Measurements from ENCODE around the gene RPL7A. TPM values are rescaled to one million over a fixed set of nuclear protein-coding genes. Genes with fewer than 3 reads are reported as not detected.
"Not testable (repeated sequence)": the region's sequence is repeated elsewhere in the genome, so short reads cannot be mapped to it uniquely, and the experiment has no call there.

The RPL7A gene
- polyA plus RNA-seq (2013): 5,039 TPM

DNA sequence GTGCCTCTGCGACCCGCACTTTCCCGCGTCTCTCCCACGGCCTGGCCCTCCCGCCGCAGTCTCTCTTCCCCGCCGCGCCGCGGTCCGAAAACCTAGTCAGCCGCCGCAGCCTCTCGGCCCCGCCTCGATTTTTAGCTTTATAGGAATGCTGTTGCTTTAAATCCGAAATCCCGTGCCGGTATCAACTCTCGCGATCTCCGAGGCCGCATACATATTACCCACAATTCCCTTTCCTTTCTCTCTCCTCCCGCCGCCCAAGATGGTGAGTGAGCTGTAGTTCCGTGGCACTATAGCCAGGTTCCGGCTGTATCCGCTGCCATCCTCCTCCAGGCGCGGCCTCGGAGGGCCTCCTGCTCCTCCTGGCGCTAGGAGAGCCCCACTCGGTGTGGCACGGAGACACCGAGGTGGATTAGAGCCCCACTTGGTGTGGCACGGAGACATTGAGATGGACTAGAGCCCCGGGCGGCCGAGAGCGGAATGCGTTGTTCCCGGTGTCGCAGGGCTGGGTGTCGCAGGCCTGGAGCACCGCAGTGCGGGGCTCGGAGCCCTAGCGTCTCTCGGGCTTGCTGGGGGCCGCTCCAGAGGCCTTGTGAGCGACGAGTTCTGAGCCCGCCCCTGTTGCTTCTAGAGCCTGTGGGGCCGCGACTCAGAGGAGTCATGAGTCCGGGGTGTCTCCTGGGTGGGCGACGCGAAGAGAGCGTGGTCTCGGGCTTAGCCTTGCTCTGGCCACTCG, at the start of gene RPL7A, which contains the start of gene MED22:
Gene RPL7A (plus strand): TSS at position 234 of the 733 bp plus-strand sequence. CDS start 26 bp downstream, at position 260.
Gene MED22 (minus strand): TSS at position 147 of the 733 bp plus-strand sequence. CDS start 1,469 bp downstream, outside the sequence.
- Histone ChIP-seq H3K27me3 (replicated peaks in 2 of 5; ENCODE audit: control insufficient read depth in 4 of 5, insufficient read depth in 5 of 5, low read length in 4 of 5) (no peaks in the 10 kb centered on the region), H3K27ac (ENCODE audit: insufficient read depth in 1 of 2, low read depth in 1 of 2, low read length in 2 of 2, poor library complexity in 1 of 2, severe bottlenecking in 2 of 2) (peak within 1 kb of the TSS; percentile 95 to 99), H3K9me3 (ENCODE audit: control extremely low read depth in 1 of 5, control insufficient read depth in 4 of 5, insufficient read depth in 2 of 5, low read depth in 1 of 5, low read length in 4 of 5) (no peaks in the 10 kb centered on the region), H3K4me1 (ENCODE audit: control extremely low read depth in 1 of 4, control insufficient read depth in 4 of 4, insufficient read depth in 4 of 4, low read length in 3 of 4) (peaks cover 4 to 33% (median 30%) of the 10 kb centered on the region in 4 experiments), H3K36me3 (ENCODE audit: control insufficient read depth in 4 of 4, insufficient read depth in 4 of 4, low read length in 3 of 4) (peaks cover 25 to 75% (median 59%) of the 10 kb centered on the region in 4 experiments), H3K4me3 (ENCODE audit: control insufficient read depth in 1 of 7, extremely low read depth in 1 of 7, insufficient read depth in 4 of 7, low read depth in 2 of 7, low read length in 6 of 7) (peak within 1 kb of the TSS; percentile 94 to 100 (median 99))
- ChIA-PET CTCF (interaction anchor here (1.1 to 5.3 kb wide), 3 partner anchors 24 to 160 kb away, joined by 3 to 30 read pairs (median 6); no protein-coding TSS in a partner anchor), POLR2A (interaction anchor here (0.6 to 1.7 kb wide), 9 partner anchors 8 to 160 kb away, joined by 3 to 7 read pairs (median 4); partner anchors contain the start of genes STKLD1, SURF1, SURF2 and SURF4)
- peak; percentile 96 to 98 (median 97) for DNase-seq
- WGBS (ENCODE audit: insufficient coverage): under 1% methylated on average over 56 of the region's 64 CpGs

DNA sequence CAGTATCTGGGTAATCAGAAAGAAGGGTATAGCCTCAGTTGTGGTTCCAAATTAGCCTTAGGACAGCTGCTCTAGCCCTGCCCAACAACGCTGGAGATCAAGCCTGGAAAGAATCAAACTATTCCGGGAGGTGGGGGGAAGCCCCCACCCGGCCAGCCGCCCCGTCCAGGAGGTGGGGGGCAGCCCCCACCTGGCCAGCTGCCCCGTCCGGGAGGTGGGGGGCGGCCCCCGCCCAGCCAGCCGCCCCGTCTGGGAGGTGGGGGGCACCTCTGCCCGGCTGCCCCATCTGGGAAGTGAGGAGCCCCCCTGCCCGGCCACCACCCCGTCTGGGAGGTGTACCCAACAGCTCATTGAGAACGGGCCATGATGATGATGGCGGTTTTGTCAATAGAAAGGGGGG, 48.0 kb upstream of the RPL7A start:
- H3K9me3 ChIP-seq (ENCODE audit: control extremely low read depth in 1 of 5, control insufficient read depth in 4 of 5, insufficient read depth in 2 of 5, low read depth in 1 of 5, low read length in 4 of 5); POLR2A ChIA-PET; H3K27me3 ChIP-seq (replicated peaks in 2 of 5; ENCODE audit: control insufficient read depth in 4 of 5, insufficient read depth in 5 of 5, low read length in 4 of 5); H3K36me3 ChIP-seq (ENCODE audit: control insufficient read depth in 4 of 4, insufficient read depth in 4 of 4, low read length in 3 of 4); H3K4me1 ChIP-seq (ENCODE audit: control extremely low read depth in 1 of 4, control insufficient read depth in 4 of 4, insufficient read depth in 4 of 4, low read length in 3 of 4); DNase-seq; H3K4me3 ChIP-seq (ENCODE audit: control insufficient read depth in 1 of 7, extremely low read depth in 1 of 7, insufficient read depth in 4 of 7, low read depth in 2 of 7, low read length in 6 of 7); H3K27ac ChIP-seq (ENCODE audit: insufficient read depth in 1 of 2, low read depth in 1 of 2, low read length in 2 of 2, poor library complexity in 1 of 2, severe bottlenecking in 2 of 2): not testable (repeated sequence)
- CTCF ChIA-PET: interaction anchor here (1.3 kb wide), 1 partner anchor 16 kb away, joined by 4 read pairs; no protein-coding TSS in a partner anchor
- WGBS (ENCODE audit: insufficient coverage): 91% methylated on average over 8 of the region's 16 CpGs

DNA sequence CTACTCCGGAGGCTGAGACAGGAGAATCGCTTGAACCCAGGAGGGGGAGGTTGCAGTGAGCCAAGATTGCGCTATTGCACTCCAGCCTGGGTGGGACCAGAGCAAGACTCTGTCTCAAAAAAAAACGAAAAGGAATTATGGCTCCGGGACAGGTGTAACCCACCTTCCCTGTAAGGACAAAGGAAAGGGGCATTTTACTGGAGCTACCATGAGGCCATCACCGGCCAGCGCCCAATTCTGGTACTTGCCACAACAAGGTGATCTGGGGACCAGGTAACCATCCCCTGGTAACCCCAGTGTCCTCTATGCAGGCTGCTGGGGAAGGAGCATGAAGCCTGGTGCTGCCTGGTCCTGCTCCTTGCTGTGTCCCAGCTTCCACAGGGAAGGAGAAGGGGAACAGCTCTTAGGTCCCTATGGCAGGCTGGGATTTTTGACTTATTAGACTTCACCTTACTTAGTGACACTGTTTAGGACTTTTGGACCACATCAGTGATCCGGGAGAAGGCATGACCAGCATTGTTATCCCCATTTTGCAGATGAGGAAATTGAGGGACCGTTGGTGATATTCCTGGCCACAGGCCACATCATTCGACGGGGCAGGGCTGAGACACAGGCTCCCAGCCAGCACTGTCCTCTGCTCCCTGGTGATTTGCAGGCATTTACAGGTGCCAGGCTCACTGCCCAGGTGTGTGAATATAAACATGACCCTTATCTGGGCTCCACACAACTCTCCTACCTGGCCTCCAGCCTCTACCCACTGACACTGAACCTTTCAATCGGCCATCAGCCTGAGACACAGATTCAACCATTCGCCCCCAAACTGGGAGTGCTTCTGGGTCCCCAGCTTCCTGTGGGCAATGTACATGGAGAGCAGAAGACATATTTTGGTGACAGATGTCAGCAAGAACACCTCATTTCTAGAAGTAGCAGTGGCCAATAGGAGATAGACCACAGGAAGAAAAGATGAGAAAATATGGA, 46.5 kb upstream of the RPL7A start:
- ChIA-PET POLR2A (no interaction called here), CTCF (no interaction called here)
- no peak for DNase-seq
- Histone ChIP-seq H3K36me3 (ENCODE audit: control insufficient read depth in 4 of 4, insufficient read depth in 4 of 4, low read length in 3 of 4) (no peaks in the 10 kb centered on the region), H3K27ac (ENCODE audit: insufficient read depth in 1 of 2, low read depth in 1 of 2, low read length in 2 of 2, poor library complexity in 1 of 2, severe bottlenecking in 2 of 2) (no peak overlapping the region), H3K27me3 (replicated peaks in 2 of 5; ENCODE audit: control insufficient read depth in 4 of 5, insufficient read depth in 5 of 5, low read length in 4 of 5) (peaks cover 0 to 7% (median 0%) of the 10 kb centered on the region in 5 experiments), H3K9me3 (ENCODE audit: control extremely low read depth in 1 of 5, control insufficient read depth in 4 of 5, insufficient read depth in 2 of 5, low read depth in 1 of 5, low read length in 4 of 5) (no peaks in the 10 kb centered on the region), H3K4me1 (ENCODE audit: control extremely low read depth in 1 of 4, control insufficient read depth in 4 of 4, insufficient read depth in 4 of 4, low read length in 3 of 4) (no peaks in the 10 kb centered on the region), H3K4me3 (ENCODE audit: control insufficient read depth in 1 of 7, extremely low read depth in 1 of 7, insufficient read depth in 4 of 7, low read depth in 2 of 7, low read length in 6 of 7) (no peak overlapping the region)
- WGBS (ENCODE audit: insufficient coverage): 96% methylated on average over 13 of the region's 13 CpGs

DNA sequence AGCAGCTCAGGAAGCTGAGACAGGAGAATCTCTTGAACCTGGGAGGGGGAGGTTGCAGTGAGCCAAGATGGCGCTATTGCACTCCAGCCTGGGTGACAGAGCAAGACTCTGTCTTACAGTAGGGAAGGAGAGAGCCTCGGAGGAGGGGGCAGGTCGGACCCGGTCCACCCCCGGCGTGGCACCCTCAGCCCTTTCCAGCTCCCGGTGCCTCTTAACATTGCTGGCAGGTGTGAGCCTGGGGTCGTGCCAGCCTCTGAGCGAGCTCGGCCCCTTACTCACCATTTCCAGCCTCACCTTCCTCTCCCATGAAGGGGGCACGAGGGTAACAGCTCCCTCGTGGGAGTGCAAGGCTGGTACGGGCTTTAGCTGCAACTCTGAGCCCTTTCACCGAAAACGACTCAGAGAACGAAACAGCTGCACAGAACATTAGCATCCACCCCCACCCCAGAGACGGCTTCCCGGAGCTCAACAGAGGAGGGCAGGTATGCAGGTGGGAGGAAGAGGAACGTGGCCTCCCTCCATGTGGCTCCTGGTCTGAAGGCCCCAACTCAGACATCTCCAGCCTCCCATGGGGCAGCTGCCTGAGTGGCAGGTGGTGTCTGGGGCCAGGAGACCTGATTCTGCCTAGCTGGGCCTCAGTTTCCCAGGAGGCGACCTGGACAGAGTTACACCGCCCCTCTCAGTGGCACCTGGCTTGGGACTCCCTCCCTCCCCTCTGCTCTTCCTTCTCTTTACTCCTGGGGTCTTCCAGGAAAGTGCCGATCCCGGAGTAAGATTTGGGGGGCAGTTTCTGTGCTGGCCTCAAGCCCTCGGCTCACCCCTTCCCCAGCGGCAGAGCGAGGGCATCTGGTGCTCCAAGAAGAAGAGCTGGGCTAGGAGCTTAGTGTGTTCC, 44.5 kb upstream of the RPL7A start:
- WGBS (ENCODE audit: insufficient coverage): 85% methylated on average over 17 of the region's 26 CpGs
- Histone ChIP-seq H3K4me3 (ENCODE audit: control insufficient read depth in 1 of 7, extremely low read depth in 1 of 7, insufficient read depth in 4 of 7, low read depth in 2 of 7, low read length in 6 of 7) (no peak overlapping the region), H3K27ac (ENCODE audit: insufficient read depth in 1 of 2, low read depth in 1 of 2, low read length in 2 of 2, poor library complexity in 1 of 2, severe bottlenecking in 2 of 2) (no peak overlapping the region), H3K4me1 (ENCODE audit: control extremely low read depth in 1 of 4, control insufficient read depth in 4 of 4, insufficient read depth in 4 of 4, low read length in 3 of 4) (no peaks in the 10 kb centered on the region), H3K27me3 (replicated peaks in 2 of 5; ENCODE audit: control insufficient read depth in 4 of 5, insufficient read depth in 5 of 5, low read length in 4 of 5) (peaks cover 0 to 6% (median 0%) of the 10 kb centered on the region in 5 experiments), H3K36me3 (ENCODE audit: control insufficient read depth in 4 of 4, insufficient read depth in 4 of 4, low read length in 3 of 4) (no peaks in the 10 kb centered on the region), H3K9me3 (ENCODE audit: control extremely low read depth in 1 of 5, control insufficient read depth in 4 of 5, insufficient read depth in 2 of 5, low read depth in 1 of 5, low read length in 4 of 5) (no peaks in the 10 kb centered on the region)
- ChIA-PET CTCF (interaction anchor here (0.8 to 1.2 kb wide), 3 partner anchors 9 to 48 kb away, joined by 3 read pairs; no protein-coding TSS in a partner anchor), POLR2A (no interaction called here)
- no peak for DNase-seq

DNA sequence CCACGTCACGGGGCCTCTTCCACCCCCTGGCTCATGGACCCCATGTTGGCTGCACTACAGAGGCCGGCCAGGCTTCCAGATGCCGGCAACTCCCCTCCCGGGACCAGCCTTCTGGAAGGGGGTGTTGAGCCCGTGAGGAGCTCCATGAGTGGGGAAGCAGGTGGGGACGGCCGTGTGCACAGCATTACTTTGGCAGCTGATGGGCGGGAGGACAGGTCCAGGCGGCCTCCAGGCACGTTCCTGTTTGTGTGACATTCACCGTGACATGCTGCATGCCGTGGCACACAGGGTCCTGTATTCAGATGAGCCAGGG, 43.9 kb upstream of the RPL7A start:
- ChIA-PET CTCF (interaction anchor here (0.8 to 1.2 kb wide), 3 partner anchors 10 to 47 kb away, joined by 3 read pairs; no protein-coding TSS in a partner anchor), POLR2A (no interaction called here)
- Histone ChIP-seq H3K4me3 (ENCODE audit: control insufficient read depth in 1 of 7, extremely low read depth in 1 of 7, insufficient read depth in 4 of 7, low read depth in 2 of 7, low read length in 6 of 7) (no peak overlapping the region), H3K9me3 (ENCODE audit: control extremely low read depth in 1 of 5, control insufficient read depth in 4 of 5, insufficient read depth in 2 of 5, low read depth in 1 of 5, low read length in 4 of 5) (no peaks in the 10 kb centered on the region), H3K36me3 (ENCODE audit: control insufficient read depth in 4 of 4, insufficient read depth in 4 of 4, low read length in 3 of 4) (no peaks in the 10 kb centered on the region), H3K4me1 (ENCODE audit: control extremely low read depth in 1 of 4, control insufficient read depth in 4 of 4, insufficient read depth in 4 of 4, low read length in 3 of 4) (no peaks in the 10 kb centered on the region), H3K27me3 (replicated peaks in 2 of 5; ENCODE audit: control insufficient read depth in 4 of 5, insufficient read depth in 5 of 5, low read length in 4 of 5) (peaks cover 0 to 6% (median 0%) of the 10 kb centered on the region in 5 experiments), H3K27ac (ENCODE audit: insufficient read depth in 1 of 2, low read depth in 1 of 2, low read length in 2 of 2, poor library complexity in 1 of 2, severe bottlenecking in 2 of 2) (no peak overlapping the region)
- WGBS (ENCODE audit: insufficient coverage): 95% methylated on average over 10 of the region's 13 CpGs
- no peak for DNase-seq
